H1 (cell line): ENCODE results near the gene COQ8B. TPM values are rescaled to one million over a fixed set of nuclear protein-coding genes. Genes with fewer than 3 reads are reported as not detected.

ENCODE experiments used
- CTCF ChIA-PET: fragments of 300-600 bp; sonication (Branson Sonifier 250); formaldehyde crosslinking; loops from one replicate; lab custom pipeline; 2021; ENCODE audit not compliant: partially characterized antibody; lab: Charles Lee
- POLR2A ChIA-PET: fragments of 300-600 bp; sonication (Branson Sonifier 250); formaldehyde crosslinking; loops from one replicate; lab custom pipeline; 2021; ENCODE audit warnings: inconsistent platforms; ENCODE audit not compliant: partially characterized antibody; lab: Charles Lee
- DNase-seq, 2 experiments: peaks; one replicate each; pipeline versions ENCODE4 v3.0.0 to v3.0.0-alpha.2; 2010 to 2022; ENCODE audit warnings: low spot score in 2 of 2, low read depth in 1 of 2, mixed read lengths in 1 of 2
- FAIRE-seq: peaks from 2 replicates; lab custom pipeline; 2011; peaks lifted over from hg19 to GRCh38; lab: Jason Lieb, UNC
- H2AFZ ChIP-seq: 2 replicates; pipeline ENCODE4 v1.8.1; 2012; ENCODE audit warnings: low read length, inconsistent platforms
- H2AK5ac ChIP-seq: 2 replicates; pipeline ENCODE4 v1.6.1; 2013; ENCODE audit warnings: low read depth, low read length
- H2BK120ac ChIP-seq: replicated peaks from 2 replicates; pipeline ENCODE3; 2013; ENCODE audit warnings: low read depth, low read length, inconsistent platforms
- H2BK12ac ChIP-seq: 2 replicates; pipeline ENCODE4 v1.6.1; 2013; ENCODE audit warnings: low read depth, low read length
- H2BK15ac ChIP-seq: 2 replicates; pipeline ENCODE4 v1.6.1; 2013; ENCODE audit warnings: low read length
- H2BK20ac ChIP-seq: 2 replicates; pipeline ENCODE4 v1.6.1; 2013; ENCODE audit warnings: low read length
- H2BK5ac ChIP-seq: 2 replicates; pipeline ENCODE4 v1.6.1; 2013; ENCODE audit warnings: low read depth, low read length
- H3K14ac ChIP-seq: 2 replicates; pipeline ENCODE4 v1.6.1; 2013; ENCODE audit warnings: inconsistent platforms; ENCODE audit not compliant: insufficient read length
- H3K18ac ChIP-seq: 2 replicates; pipeline ENCODE4 v1.6.1; 2013; ENCODE audit warnings: low read length; ENCODE audit errors: extremely low read depth
- H3K23ac ChIP-seq: 2 replicates; pipeline ENCODE4 v1.6.1; 2013; ENCODE audit warnings: inconsistent platforms; ENCODE audit not compliant: insufficient read length
- H3K23me2 ChIP-seq: 2 replicates; pipeline ENCODE4 v1.6.1; 2013; ENCODE audit warnings: low read depth, low read length
- H3K27ac ChIP-seq: 2 replicates; pipeline ENCODE4 v1.6.1; 2011; ENCODE audit warnings: low read depth, low read length, inconsistent platforms
- H3K27me3 ChIP-seq, 4 experiments: replicated peaks in 1 of 4; 1 replicate in 1 of 4; 2 replicates in 3 of 4; pipeline versions ENCODE4 v1.6.1 to v1.8.1; 2011 to 2013; ENCODE audit warnings: low read length in 3 of 4, mild to moderate bottlenecking in 3 of 4, inconsistent platforms in 2 of 4, mixed read lengths in 2 of 4, moderate library complexity in 1 of 4; ENCODE audit not compliant: control insufficient read depth in 3 of 4, insufficient read depth in 3 of 4; ENCODE audit errors: extremely low read depth in 1 of 4
- H3K36me3 ChIP-seq, 4 experiments: 2 replicates each; pipeline versions ENCODE4 v1.6.1 to v1.8.1; 2011 to 2013; ENCODE audit warnings: mild to moderate bottlenecking in 4 of 4, low read length in 3 of 4, moderate library complexity in 2 of 4, control low read depth in 1 of 4, inconsistent platforms in 1 of 4; ENCODE audit not compliant: insufficient read depth in 4 of 4, control insufficient read depth in 2 of 4
- H3K4ac ChIP-seq: replicated peaks from 2 replicates; pipeline ENCODE3; 2013; ENCODE audit warnings: low read length, low read depth, mixed read lengths, inconsistent platforms; ENCODE audit not compliant: insufficient read length
- H3K4me1 ChIP-seq, 4 experiments: replicated peaks in 1 of 4; 1 replicate in 1 of 4; 2 replicates in 3 of 4; pipeline versions ENCODE4 v1.6.1 to v1.8.1; 2011 to 2013; ENCODE audit warnings: low read length in 3 of 4, inconsistent platforms in 2 of 4, mixed read lengths in 1 of 4; ENCODE audit not compliant: insufficient read depth in 4 of 4, control insufficient read depth in 3 of 4
- H3K4me2 ChIP-seq, 2 experiments: 2 replicates each; pipeline versions ENCODE4 v1.6.1 to v1.8.1; 2011 to 2013; ENCODE audit warnings: low read depth in 2 of 2, low read length in 2 of 2, control low read depth in 1 of 2, inconsistent platforms in 1 of 2, mild to moderate bottlenecking in 1 of 2; ENCODE audit not compliant: insufficient read depth in 1 of 2
- H3K4me3 ChIP-seq, 4 experiments: fragments of 200-600, 300-600 bp in 1 of 4; sonication (generic), shearing (Covaris generic), sonication (Bioruptor Twin) in 1 of 4; 2 replicates each; pipeline versions ENCODE4 v1.5.1 to v1.8.1; 2011 to 2016; ENCODE audit warnings: low read length in 4 of 4, low read depth in 3 of 4, control low read depth in 2 of 4, inconsistent platforms in 2 of 4, mild to moderate bottlenecking in 2 of 4, mixed read lengths in 1 of 4, moderate library complexity in 1 of 4; ENCODE audit not compliant: insufficient read depth in 2 of 4; ENCODE audit errors: extremely low read depth in 1 of 4
- H3K56ac ChIP-seq: replicated peaks from 2 replicates; pipeline ENCODE3; 2013; ENCODE audit warnings: low read depth, mild to moderate bottlenecking, mixed read lengths, low read length, inconsistent platforms; ENCODE audit not compliant: insufficient read length
- H3K79me1 ChIP-seq: 2 replicates; pipeline ENCODE4 v1.6.1; 2013; ENCODE audit warnings: low read depth, low read length, control low read depth
- H3K79me2 ChIP-seq, 2 experiments: 2 replicates each; pipeline versions ENCODE4 v1.6.1 to v1.8.1; 2012 to 2013; ENCODE audit warnings: low read length in 2 of 2, mild to moderate bottlenecking in 2 of 2, inconsistent platforms in 1 of 2; ENCODE audit not compliant: insufficient read depth in 2 of 2, control insufficient read depth in 1 of 2
- H3K9ac ChIP-seq, 4 experiments: replicated peaks in 1 of 4; 1 replicate in 1 of 4; 2 replicates in 3 of 4; pipeline versions ENCODE4 v1.6.1 to v1.8.1; 2011 to 2013; ENCODE audit warnings: low read depth in 3 of 4, low read length in 3 of 4, control low read depth in 2 of 4, mild to moderate bottlenecking in 2 of 4, moderate library complexity in 2 of 4, inconsistent platforms in 1 of 4; ENCODE audit errors: extremely low read depth in 1 of 4
- H3K9me3 ChIP-seq, 2 experiments: 2 replicates each; pipeline versions ENCODE4 v1.6.1 to v1.8.1; 2012 to 2013; ENCODE audit warnings: mild to moderate bottlenecking in 2 of 2, moderate library complexity in 2 of 2, control low read depth in 1 of 2, inconsistent platforms in 1 of 2, low read depth in 1 of 2, low read length in 1 of 2, mixed read lengths in 1 of 2; ENCODE audit not compliant: insufficient read depth in 2 of 2
- H4K20me1 ChIP-seq, 2 experiments: replicated peaks in 1 of 2; 2 replicates each; pipeline versions ENCODE3 to v1.8.1; 2011 to 2013; ENCODE audit warnings: inconsistent platforms in 2 of 2, low read length in 2 of 2, mild to moderate bottlenecking in 1 of 2; ENCODE audit not compliant: insufficient read depth in 2 of 2, control insufficient read depth in 1 of 2
- H4K5ac ChIP-seq: 2 replicates; pipeline ENCODE4 v1.6.1; 2013; ENCODE audit warnings: low read length, low read depth, mixed read lengths, inconsistent platforms; ENCODE audit not compliant: insufficient read length
- H4K8ac ChIP-seq: 2 replicates; pipeline ENCODE4 v1.8.0; 2013; ENCODE audit warnings: mild to moderate bottlenecking, moderate library complexity, low read length, inconsistent platforms; ENCODE audit not compliant: insufficient read depth; ENCODE audit errors: extremely low read depth
- H4K91ac ChIP-seq: replicated peaks from 2 replicates; pipeline ENCODE3; 2013; ENCODE audit warnings: low read length, mixed read lengths, inconsistent platforms; ENCODE audit not compliant: insufficient read length
- FOSL1 ChIP-seq: IDR thresholded peaks from 2 replicates; pipeline ENCODE4 v1.6.1; 2011; ENCODE audit warnings: mild to moderate bottlenecking, low read depth, low read length, moderate library complexity; ENCODE audit not compliant: insufficient read depth
- PHF8 ChIP-seq: fragments of 200-600 bp; sonication (generic); conservative IDR thresholded peaks from 2 replicates; pipeline ENCODE4 v1.7.1; 2012; ENCODE audit warnings: low read depth, mild to moderate bottlenecking, inconsistent platforms, low read length, moderate library complexity
- SAP30 ChIP-seq: fragments of 300-600 bp; sonication (generic); IDR thresholded peaks from 2 replicates; pipeline ENCODE4 v1.7.1; 2012; ENCODE audit warnings: low read length, moderate library complexity, mild to moderate bottlenecking, inconsistent platforms; ENCODE audit not compliant: insufficient read depth, insufficient replicate concordance
- SP4 ChIP-seq: IDR thresholded peaks from 2 replicates; pipeline ENCODE4 v1.6.1; 2012; ENCODE audit warnings: low read length, inconsistent platforms
- SRF ChIP-seq: IDR thresholded peaks from 2 replicates; pipeline ENCODE4 v1.6.1; 2011; ENCODE audit warnings: mild to moderate bottlenecking, low read depth, low read length, moderate library complexity
- TAF7 ChIP-seq: optimal IDR thresholded peaks from 2 replicates; pipeline ENCODE3; 2011; ENCODE audit warnings: low read depth, mild to moderate bottlenecking, inconsistent platforms, low read length, moderate library complexity, borderline replicate concordance
- WGBS, 2 experiments: shearing (Covaris generic) in 1 of 2; methylation state at CpG; one replicate each; pipeline versions ENCODE4 v1.1.6 to v1.1.7; 2013 to 2015; ENCODE audit warnings: low lambda C conversion rate in 2 of 2, mixed read lengths in 2 of 2, inconsistent platforms in 1 of 2, low coverage in 1 of 2, missing lambda C conversion rate in 1 of 2; ENCODE audit not compliant: insufficient replicate concordance in 2 of 2, insufficient coverage in 1 of 2, insufficient read length in 1 of 2; ENCODE audit errors: extremely low coverage in 1 of 2, missing lambda C conversion rate in 1 of 2; 5-methylcytosine and 5-hydroxymethylcytosine counted together
- polyA plus RNA-seq, 7 experiments: library from polyadenylated mRNA; depleted of rRNA in 3 of 7; stranded (reverse) in 5 of 7; unstranded in 2 of 7; fragments of >200 nt in 5 of 7; fragments of 200-250 nt in 2 of 7; gene quantifications; 1 replicate in 5 of 7; 2 replicates in 1 of 7; 4 replicates in 1 of 7; pipeline versions ENCODE4 v1.2.1 to v1.2.3, GENCODE V29; 2011 to 2013; ENCODE audit warnings: missing spikeins in 2 of 7, mixed read lengths in 2 of 7
- total RNA-seq: library from RNA; stranded (reverse); fragmentation: NEBNext Ultra II Directional; extraction: Animal tissue kit (Norgen Biotek cat#: 25700); gene quantifications from 2 replicates; pipeline ENCODE4 v1.2.1, GENCODE V29; 2021

Gene COQ8B
- total and polyA plus RNA-seq, 2 of the 8 experiments (the other 6 are each of a cell fraction or from before 2014, with no cell fraction given): 41.7 to 46.1 TPM

GRCh38 chr19:40721140-40721486 is 4.4 kb upstream of the COQ8B start:
- Histone ChIP-seq H3K18ac (no peak overlapping the region), H3K23me2 (peaks cover 10% of the 10 kb centered on the region), H3K9me3 (no peaks in the 10 kb centered on the region), H4K20me1 (no peaks in the 10 kb centered on the region), H2BK5ac (no peak overlapping the region), H2BK20ac (no peak overlapping the region), H3K36me3 (peaks cover 0 to 4% (median 0%) of the 10 kb centered on the region in 4 experiments; a peak in 2 of 8 replicates), H3K4me3 (no peak overlapping the region), H3K79me2 (peaks cover 0 to 36% of the 10 kb centered on the region in 2 experiments; a peak in 2 of 4 replicates), H3K4ac (no peak overlapping the region), H3K56ac (no peak overlapping the region), H4K5ac (no peak overlapping the region), H3K27ac (no peak overlapping the region), H2AFZ (no peak overlapping the region), H2BK15ac (no peak overlapping the region), H2BK120ac (no peak overlapping the region), H4K8ac (no peak overlapping the region), H3K27me3 (no peaks in the 10 kb centered on the region), H3K4me2 (no peak overlapping the region), H4K91ac (no peak overlapping the region), H2AK5ac (no peak overlapping the region), H3K9ac (no peak overlapping the region), H3K4me1 (peaks cover 0 to 10% (median 0%) of the 10 kb centered on the region in 4 experiments; a peak in 6 of 7 replicates), H2BK12ac (no peak overlapping the region), H3K23ac (no peak overlapping the region), H3K14ac (no peak overlapping the region), H3K79me1 (peaks cover 8% of the 10 kb centered on the region)
- ChIA-PET POLR2A (interaction anchor here (0.6 to 2.2 kb wide), 7 partner anchors 9 to 85 kb away, joined by 3 to 11 read pairs (median 5); partner anchors contain the start of gene ACTMAP), CTCF (interaction anchor here (0.6 to 1.8 kb wide), 5 partner anchors 9 to 75 kb away, joined by 3 to 5 read pairs (median 4); no protein-coding TSS in a partner anchor)
- TF ChIP-seq SRF: no peak
- TF ChIP-seq SAP30: no peak
- TF ChIP-seq TAF7: no peak
- no peak for TF ChIP-seq FOSL1
- no peak for TF ChIP-seq SP4
- TF ChIP-seq PHF8: no peak
- no peak for DNase-seq
- 87% methylated on average over 6 of the region's 6 CpGs; no CpG with 5 or more reads in 1 of the 2 experiments for WGBS, 2 experiments
- FAIRE-seq: no peak
